Measurements from ENCODE around the gene B3GAT1.

DNA sequence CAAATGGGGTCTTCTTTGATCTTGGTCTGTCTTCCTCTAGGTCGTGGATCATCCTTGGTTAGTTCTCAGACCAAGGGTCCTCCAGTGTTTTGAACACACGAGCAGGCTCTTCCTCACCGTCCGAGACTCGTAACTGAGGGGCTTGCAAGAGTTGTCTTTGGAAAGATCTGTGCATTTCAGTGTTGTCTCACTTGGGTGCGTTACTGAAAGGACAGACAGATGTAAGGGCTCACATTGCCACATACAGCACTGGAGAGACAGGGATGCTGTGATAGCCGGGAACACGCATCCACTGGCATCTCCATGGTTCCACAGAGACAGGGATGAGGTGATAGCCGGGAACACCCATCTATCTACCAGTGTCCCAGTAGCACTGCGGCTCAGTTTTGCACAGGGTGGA is 64.6 kb downstream of the B3GAT1 start:
- TF ChIP-seq EZH2 (IDR thresholded peaks at IDR 0.05; ENCODE audit: borderline replicate concordance, low read length) (no peak), CTCF (conservative IDR thresholded peaks at IDR 0.05 in 1 of 2, IDR thresholded peaks at IDR 0.05 in 1 of 2; ENCODE audit: extremely low read depth in 1 of 2, insufficient read depth in 1 of 2, low read depth in 1 of 2, low read length in 2 of 2) (no peak)

Measured in mammary epithelial cell (primary cell).